C4-2B (cell line): ENCODE measurements around the gene ENSA.
A peak's percentile ranks its signal among the peaks of the same experiment; 100 is the strongest.

Experiments used
- H3K27ac ChIP-seq: fragments of 450-650 bp; 2 replicates; pipeline ENCODE4 v1.5.1; 2017
- ZFX ChIP-seq: fragments of 450-650 bp; IDR thresholded peaks from 2 replicates; pipeline ENCODE4 v1.6.1; 2017
- TF ChIP-seq, protein P1 (sequence below): fragments of 450-650 bp; conservative IDR thresholded peaks from 2 replicates; pipeline ENCODE4 v1.5.1; 2017; ENCODE audit warnings: mild to moderate bottlenecking

The ENSA gene

DNA sequence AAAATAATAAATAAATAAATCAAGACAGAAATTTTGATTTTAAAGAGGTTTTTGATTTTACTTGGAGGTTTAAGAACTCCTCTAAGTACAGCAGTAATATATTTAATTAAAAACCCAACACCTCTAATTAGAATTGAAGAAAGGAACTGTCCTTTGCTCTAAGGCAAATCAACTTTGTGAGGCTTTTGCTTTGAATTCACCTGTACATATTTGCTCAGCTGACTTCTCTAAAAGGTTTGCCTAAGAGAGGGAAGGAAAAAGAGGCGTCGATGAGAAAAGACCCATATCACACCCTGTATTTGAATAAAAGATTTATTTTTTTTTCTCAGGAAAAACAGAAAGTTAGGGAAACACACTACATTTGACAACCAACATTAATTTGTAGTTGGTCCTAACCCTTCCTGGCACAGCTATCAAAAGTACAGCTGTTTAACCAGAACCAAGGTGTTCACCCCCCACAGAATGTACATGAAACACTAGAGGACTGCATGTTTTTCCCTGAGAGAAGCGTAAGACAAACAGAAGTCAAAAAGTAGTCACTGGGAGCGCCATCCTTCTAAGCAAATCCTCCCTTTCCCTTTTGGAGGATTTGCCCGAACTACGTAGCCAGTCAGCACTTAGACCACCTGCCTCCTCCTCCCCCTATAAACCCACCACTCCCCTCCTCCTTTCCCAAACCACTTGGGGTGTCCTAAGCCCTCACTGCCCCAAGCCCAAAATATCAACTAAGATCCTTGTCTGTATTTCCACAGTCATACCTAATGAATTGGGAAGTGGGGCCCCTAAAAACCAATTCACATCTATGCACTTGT lies 54.9 kb downstream of the ENSA start:
- no peak overlapping the region for H3K27ac ChIP-seq
- TF ChIP-seq, protein P1, sequence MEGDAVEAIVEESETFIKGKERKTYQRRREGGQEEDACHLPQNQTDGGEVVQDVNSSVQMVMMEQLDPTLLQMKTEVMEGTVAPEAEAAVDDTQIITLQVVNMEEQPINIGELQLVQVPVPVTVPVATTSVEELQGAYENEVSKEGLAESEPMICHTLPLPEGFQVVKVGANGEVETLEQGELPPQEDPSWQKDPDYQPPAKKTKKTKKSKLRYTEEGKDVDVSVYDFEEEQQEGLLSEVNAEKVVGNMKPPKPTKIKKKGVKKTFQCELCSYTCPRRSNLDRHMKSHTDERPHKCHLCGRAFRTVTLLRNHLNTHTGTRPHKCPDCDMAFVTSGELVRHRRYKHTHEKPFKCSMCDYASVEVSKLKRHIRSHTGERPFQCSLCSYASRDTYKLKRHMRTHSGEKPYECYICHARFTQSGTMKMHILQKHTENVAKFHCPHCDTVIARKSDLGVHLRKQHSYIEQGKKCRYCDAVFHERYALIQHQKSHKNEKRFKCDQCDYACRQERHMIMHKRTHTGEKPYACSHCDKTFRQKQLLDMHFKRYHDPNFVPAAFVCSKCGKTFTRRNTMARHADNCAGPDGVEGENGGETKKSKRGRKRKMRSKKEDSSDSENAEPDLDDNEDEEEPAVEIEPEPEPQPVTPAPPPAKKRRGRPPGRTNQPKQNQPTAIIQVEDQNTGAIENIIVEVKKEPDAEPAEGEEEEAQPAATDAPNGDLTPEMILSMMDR: no peak
- no peak for TF ChIP-seq ZFX

DNA sequence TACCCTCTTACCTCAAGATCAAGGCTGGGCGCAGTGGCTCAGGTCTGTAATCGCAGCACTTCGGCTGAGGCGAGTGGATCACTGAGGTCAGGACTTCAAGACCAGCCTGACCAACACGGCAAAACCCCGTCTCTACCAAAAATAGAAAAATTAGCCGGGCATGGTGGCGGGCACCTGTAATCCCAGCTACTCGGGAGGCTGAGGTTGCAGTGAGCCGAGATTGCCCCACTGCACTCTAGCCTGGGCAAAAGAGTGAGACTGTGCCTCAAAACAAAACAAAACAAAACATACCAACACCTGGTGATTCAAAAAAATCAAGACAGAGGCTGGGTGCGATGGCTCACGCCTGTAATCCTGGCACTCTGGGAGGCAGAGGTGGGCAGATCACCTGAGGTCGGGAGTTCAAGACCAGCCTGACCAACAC lies 55.8 kb downstream of the ENSA start:
- H3K27ac ChIP-seq: peak overlapping the region; percentile 0; the same call in 1 of the 2 replicates

DNA sequence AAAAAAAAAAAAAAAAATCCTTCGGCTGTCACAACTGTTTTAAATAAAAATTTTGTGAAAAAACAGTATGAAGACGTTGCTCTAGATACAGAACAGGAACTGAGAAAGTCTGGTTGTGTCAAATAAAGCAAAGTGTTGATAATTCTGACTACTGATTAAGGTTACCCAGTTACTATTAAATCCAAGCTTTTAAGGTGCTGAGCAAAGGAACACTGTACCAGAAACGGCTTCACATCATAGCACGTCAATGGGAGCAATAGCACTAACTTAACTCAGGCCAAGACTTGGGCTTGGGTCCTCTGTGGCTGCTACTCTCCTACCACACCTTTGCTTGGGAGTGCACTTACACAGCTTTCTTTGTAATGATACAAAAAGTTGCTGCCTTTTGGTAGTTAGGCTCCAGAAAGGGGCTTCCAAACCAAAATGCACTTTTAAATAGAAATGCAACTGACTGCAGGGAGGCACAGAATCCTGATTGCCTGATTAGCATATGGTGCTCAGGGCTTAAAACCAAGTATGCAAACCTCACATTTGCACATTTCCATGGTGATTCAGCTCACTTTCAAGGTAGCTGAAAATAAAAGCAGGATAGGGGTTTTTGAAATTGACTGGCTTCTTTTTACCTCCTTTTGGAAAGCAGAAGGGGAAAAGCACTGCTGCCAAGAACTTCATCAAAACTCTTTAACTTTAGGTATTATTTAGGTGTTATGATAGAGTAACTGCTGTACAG lies 56.3 kb downstream of the ENSA start:
- TF ChIP-seq, protein P1: no peak
- no peak for TF ChIP-seq ZFX

More for the DNA sequence above, 56.3 kb downstream of the ENSA start:
- peak overlapping the region; percentile 0; the same call in 1 of the 2 replicates for H3K27ac ChIP-seq
